Stimulated activated naive CD4-positive, alpha-beta T cell treated with Interleukin-2 at 50 U/mL for 16 hours (primary cell): ENCODE results near the gene COBL.

Source experiments
- DNase-seq: peaks from one replicate; lab custom pipeline; 2025; lab: John Stamatoyannopoulos, UW

The COBL gene

DNA sequence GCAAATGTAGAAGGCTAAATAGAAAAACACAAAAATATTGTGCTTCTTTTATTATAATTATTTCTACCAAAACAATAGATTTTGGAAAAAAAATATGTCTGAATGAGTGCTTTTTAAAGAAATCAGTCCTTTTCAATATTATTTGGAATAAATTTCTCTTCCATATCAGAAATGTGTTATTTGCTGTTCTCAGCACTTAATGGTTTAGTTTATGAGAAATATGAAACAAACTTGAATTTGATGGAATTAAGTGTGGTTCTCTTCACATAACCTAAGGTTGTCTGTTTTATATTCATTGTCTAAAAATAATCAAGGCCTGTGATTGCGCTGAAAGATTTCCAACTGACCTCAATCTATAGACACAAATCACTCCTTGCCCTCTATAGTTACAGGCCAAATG is 203.0 kb downstream of the COBL start:
- DNase-seq = no peak

DNA sequence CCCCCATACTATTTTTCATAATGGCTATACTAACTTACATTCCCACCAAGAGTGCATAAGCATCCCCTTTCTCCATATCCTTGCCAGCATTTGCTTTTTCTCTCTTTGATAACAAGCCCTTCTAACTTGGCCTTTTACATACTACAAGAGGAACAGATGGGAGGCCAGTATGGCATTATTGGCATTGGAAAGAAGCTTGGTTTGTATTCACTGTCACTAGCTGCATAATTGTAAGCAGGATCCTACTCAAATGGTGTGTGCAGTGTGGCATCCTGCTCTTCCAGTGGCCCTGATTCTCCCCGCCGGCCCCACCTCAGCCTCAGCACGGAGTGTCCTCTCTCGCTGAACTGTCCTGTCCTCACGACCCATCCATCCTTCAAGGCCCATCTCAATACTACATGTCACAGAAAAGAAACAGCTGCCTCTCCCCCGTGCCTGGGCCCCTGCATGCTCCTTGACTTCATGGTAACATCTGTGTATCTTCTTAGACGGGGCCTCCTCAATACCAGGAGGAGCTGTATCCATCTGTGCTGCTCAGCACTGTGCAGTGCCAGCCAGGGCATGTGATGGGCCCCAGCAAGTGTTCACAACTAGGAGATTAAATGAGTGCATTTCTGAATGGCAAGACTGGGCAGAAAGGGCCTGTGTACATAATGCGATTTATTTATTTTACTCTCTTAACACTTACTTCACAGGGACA is 205.2 kb downstream of the COBL start:
- DNase-seq = no peak

DNA sequence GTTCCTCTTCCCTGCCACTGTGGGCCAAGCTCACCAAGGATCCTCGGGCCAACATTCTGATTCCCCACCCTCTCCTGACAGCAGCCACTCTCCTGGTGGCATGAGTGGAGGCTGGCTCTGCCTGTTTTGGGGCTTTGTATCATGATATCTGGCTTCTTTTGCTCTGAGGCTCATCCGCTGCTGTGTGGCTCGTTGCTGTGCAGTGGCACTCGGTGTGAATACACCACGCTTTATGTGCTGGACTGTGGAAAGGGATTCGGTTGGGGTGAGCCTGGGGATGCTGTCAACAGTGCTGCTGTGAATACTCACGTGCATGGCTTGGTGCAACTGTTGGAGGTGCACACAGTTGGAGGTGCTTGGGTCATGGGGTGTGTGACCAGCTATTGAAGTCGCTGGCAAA is 208.5 kb downstream of the COBL start:
- DNase-seq = no peak

DNA sequence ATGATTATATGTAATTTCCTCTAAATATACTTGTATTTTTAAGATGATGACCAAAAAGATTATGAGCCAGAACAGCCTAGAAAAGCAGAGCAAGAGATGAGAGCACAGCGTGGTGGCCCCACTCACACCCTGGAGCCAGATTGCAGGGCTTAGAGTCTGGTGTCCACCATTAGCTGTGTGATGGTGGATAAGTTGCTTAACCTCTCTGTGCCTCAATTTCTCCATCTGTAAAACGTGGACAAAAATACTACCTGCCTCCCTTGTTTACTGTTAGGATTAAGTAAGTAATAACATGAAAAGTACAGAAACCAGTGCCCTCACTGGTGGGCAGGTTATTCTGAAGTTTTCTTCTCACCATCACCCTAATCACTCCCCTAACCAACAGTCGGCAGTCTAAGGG is 212.3 kb downstream of the COBL start:
- no peak for DNase-seq

- DNase-seq = no peak
Measured at GRCh38 chr7:51103718-51104117, 212.9 kb downstream of the COBL start.

- DNase-seq = no peak
Measured at GRCh38 chr7:51102828-51103227, 213.8 kb downstream of the COBL start.

GRCh38 chr7:51101111-51101757 is 215.4 kb downstream of the COBL start:
- DNase-seq = no peak

DNA sequence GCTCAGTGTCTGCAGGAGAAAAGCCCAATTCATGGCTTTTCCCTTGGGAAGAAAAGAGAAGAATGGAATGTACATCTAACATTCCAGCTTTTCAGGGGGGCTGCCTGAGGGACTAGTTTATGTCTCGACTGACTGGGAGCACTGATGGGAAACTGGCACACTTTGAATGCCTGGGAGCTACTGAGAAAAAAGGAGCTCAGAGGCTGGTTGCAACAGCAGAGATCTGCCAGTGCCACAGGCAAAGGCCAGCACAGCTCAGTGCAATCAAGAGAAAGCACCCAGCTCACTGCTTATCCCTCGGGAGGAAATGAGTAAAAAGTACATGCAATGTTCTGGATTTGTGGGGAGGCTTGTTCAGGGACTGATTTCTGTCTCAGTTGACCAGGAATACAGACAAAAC is 226.2 kb downstream of the COBL start:
- no peak for DNase-seq

GRCh38 chr7:51085034-51085692 is 231.4 kb downstream of the COBL start:
- DNase-seq = no peak

GRCh38 chr7:51084121-51084520 is 232.5 kb downstream of the COBL start:
- no peak for DNase-seq

GRCh38 chr7:51082940-51083533 is 233.6 kb downstream of the COBL start:
- no peak for DNase-seq

- DNase-seq = no peak
Measured at GRCh38 chr7:51082096-51082840, 234.3 kb downstream of the COBL start.

DNA sequence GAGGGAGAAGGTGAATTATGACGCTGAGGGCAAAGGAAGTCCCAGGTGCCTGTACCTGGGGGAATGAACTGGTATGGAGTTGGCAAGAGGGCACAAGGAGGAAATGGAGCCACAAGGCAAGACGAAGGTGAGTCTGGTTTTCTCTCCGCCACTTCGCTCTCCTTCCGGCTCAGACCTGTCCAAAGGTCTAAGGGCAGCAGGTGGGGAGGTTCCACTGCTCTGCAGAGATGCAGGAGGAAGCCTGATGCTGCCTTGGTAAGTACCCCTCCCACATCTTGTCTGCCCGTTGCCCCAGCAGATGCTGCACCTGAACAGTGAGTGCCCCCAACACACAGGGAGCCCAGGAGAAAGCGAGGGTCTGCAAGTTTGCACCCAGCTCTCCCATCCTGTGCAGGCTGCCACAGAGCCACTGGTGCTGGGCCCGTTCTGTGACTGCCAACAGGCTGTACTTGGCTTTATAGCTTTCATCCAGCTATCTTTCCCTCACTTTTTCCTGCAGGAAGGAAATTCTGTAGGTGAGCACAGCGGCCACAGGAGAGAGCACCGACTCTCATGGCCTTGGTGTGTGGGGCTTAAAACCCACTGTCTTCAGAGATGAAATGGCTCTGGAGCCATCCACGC is 235.2 kb downstream of the COBL start:
- DNase-seq = no peak

DNA sequence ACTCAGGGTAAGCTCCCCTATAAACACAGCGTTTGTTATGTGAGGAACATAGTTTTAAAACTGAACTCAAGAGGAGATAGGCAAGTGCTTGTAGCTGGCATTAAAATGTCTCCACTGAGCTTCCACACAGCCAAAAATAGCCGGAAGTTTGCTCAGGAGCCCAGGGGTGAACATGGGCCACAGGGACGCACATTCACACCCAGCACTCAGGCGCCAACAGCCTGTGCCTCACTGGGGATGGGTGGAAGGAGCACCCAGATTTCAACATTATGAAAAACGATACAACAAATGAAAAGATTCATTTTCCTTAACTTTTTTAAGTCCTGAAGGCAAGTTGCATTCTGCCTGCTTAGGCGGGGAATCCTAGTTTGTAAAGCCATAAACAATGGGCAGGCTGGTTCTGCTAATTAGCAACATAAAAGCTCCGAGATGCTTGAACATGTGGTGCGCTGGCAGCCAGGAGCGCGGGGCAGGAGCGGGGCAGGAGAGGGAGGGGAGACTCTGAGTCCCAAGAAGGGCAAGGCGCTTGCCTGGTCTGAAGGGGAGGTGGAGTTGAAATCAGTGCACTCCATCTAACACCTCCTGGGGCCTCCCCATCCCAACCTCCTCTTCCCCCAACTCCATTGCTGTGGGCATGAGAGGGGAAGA is 235.9 kb downstream of the COBL start:
- DNase-seq = no peak

DNA sequence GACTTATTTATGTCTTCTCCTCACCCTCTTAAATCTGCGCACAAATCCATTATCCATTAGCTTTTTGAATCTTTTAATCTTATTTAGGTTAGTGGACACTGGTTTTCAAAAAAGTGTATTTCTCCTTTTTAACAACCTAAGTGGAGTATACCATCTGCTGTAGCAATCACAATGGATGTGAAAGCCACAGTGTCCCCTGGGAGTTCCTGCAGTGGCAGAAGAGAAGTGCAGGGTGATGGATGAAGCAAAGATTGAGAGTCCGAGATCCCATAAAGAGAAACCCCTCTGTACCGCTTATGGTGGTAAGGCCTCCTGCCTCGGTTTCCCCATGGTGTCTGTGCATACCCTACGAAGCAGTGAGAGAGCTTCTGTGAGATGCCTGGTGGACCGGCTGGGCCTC is 236.4 kb downstream of the COBL start:
- DNase-seq = no peak

DNA sequence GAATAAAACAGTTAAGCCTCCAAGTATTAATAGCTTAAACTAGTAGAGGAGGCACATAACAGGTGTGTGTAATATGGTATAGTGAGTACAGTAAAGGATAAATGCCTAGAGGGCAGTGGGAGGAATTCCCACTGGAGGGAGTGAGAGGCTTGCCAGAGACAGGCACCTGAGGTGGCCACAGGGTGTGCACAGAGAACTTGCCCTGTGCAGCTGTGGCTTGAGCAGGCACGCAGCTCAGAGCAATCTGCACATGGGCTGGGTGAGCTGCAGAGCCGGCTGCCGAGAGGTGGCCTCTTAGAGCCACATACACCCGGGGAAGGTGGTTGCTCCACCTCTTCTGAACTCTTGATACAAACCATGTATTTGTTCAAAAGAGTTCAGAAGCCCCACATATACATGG is 237.1 kb downstream of the COBL start:
- no peak for DNase-seq

- no peak for DNase-seq
Measured at GRCh38 chr7:51078653-51079052, 238.0 kb downstream of the COBL start.

- no peak for DNase-seq
Measured at GRCh38 chr7:51077987-51078370, 238.6 kb downstream of the COBL start.

- no peak for DNase-seq
Measured at GRCh38 chr7:51077316-51077986, 239.2 kb downstream of the COBL start.

GRCh38 chr7:51075681-51076580 is 240.7 kb downstream of the COBL start:
- no peak for DNase-seq
